HCT116 (cell line): Measurements from ENCODE around the gene PSMD3. TPM values are rescaled to one million over a fixed set of nuclear protein-coding genes. Genes with fewer than 3 reads are reported as not detected.

Source experiments
- ATAC-seq: fragments of 200-7000 bp; cut with Tn5 transposase; 2 replicates; pipeline ENCODE4 v1.9.1; 2020; ENCODE audit warnings: mild to moderate bottlenecking, moderate library complexity
- BruUV-seq: library from RNA; stranded (reverse); fragments of 400-500 nt; replicated peaks from 2 replicates; lab custom pipeline; 2021; lab: Mats Ljungman, UMichigan
- CTCF ChIA-PET: fragments of 300-600 bp; sonication (Branson Sonifier 250); formaldehyde crosslinking; loops from one replicate; lab custom pipeline; 2021; ENCODE audit warnings: antibody characterized with exemption; lab: Charles Lee
- POLR2A ChIA-PET: fragments of 300-600, 350-600 bp; sonication (Branson Sonifier 250); formaldehyde crosslinking; loops from one replicate; lab custom pipeline; 2021; ENCODE audit warnings: antibody characterized with exemption; lab: Charles Lee
- RAD21 ChIA-PET, 2 experiments: fragments of 300-600 bp; sonication (Branson Sonifier 250); formaldehyde crosslinking; loops; one replicate each; lab custom pipeline; 2023; ENCODE audit warnings: low total read pairs in 2 of 2; ENCODE audit not compliant: uncharacterized antibody in 2 of 2, unreplicated experiment in 2 of 2, low non-redundant PET in 1 of 2; lab: Charles Lee
- DNase-seq: peaks from one replicate; pipeline ENCODE4 v3.0.0-alpha.2; 2010; ENCODE audit warnings: low read depth, low spot score
- H2AFZ ChIP-seq: fragments of 200-600 bp; shearing (Covaris generic), sonication (generic); 2 replicates; pipeline ENCODE4 v1.6.1; 2017; ENCODE audit warnings: low read depth, mixed run types, mixed read lengths, antibody characterized with exemption, low read length; ENCODE audit not compliant: poor library complexity, severe bottlenecking
- H3K27ac ChIP-seq: 2 replicates; pipeline ENCODE4 v1.5.1; 2012; ENCODE audit warnings: low read depth, low read length
- H3K27me3 ChIP-seq: fragments of 200-600 bp; sonication (generic); 2 replicates; pipeline ENCODE4 v1.6.1; 2016; ENCODE audit warnings: mixed run types, low read length, mixed read lengths; ENCODE audit not compliant: insufficient read depth
- H3K36me3 ChIP-seq, 2 experiments: fragments of 200-500 bp in 1 of 2; fragments of 200-600 bp in 1 of 2; sonication (Bioruptor generic) in 1 of 2; sonication (generic) in 1 of 2; 2 replicates each; pipeline versions ENCODE4 v1.5.1 to v1.6.1; 2014 to 2016; ENCODE audit warnings: low read length in 2 of 2, inconsistent platforms in 1 of 2, mixed read lengths in 1 of 2, mixed run types in 1 of 2; ENCODE audit not compliant: insufficient read depth in 2 of 2, control insufficient read depth in 1 of 2
- H3K4me1 ChIP-seq, 2 experiments: fragments of 200-600 bp in 1 of 2; sonication (generic) in 1 of 2; 2 replicates each; pipeline versions ENCODE4 v1.5.1 to v1.6.1; 2012 to 2017; ENCODE audit warnings: low read length in 2 of 2, inconsistent platforms in 1 of 2, mild to moderate bottlenecking in 1 of 2, mixed read lengths in 1 of 2, mixed run types in 1 of 2, moderate library complexity in 1 of 2; ENCODE audit not compliant: insufficient read depth in 2 of 2, control insufficient read depth in 1 of 2
- H3K4me2 ChIP-seq: fragments of 200-600 bp; sonication (generic); 2 replicates; pipeline ENCODE4 v1.6.1; 2017; ENCODE audit warnings: mixed run types, low read length, mixed read lengths
- H3K4me3 ChIP-seq, 2 experiments: fragments of 200-600 bp in 1 of 2; sonication (generic) in 1 of 2; replicated peaks in 1 of 2; 2 replicates each; pipeline ENCODE4 v1.5.1; 2011 to 2016; ENCODE audit warnings: low read length in 2 of 2, control low read depth in 1 of 2, low read depth in 1 of 2, mild to moderate bottlenecking in 1 of 2, mixed read lengths in 1 of 2, mixed run types in 1 of 2
- H3K79me2 ChIP-seq: fragments of 200-600 bp; sonication (generic); 2 replicates; pipeline ENCODE4 v1.6.1; 2017; ENCODE audit warnings: mild to moderate bottlenecking, mixed run types, low read length, moderate library complexity, mixed read lengths; ENCODE audit not compliant: insufficient read depth
- H3K9ac ChIP-seq: fragments of 200-600 bp; sonication (generic); 2 replicates; pipeline ENCODE4 v1.6.1; 2016; ENCODE audit warnings: low read length, mixed read lengths
- H3K9me2 ChIP-seq: fragments of 200-600 bp; sonication (generic), shearing (Covaris generic); 2 replicates; pipeline ENCODE4 v1.6.1; 2017; ENCODE audit warnings: mixed run types, mild to moderate bottlenecking, moderate library complexity; ENCODE audit not compliant: insufficient read depth
- H3K9me3 ChIP-seq, 2 experiments: fragments of 200-500 bp in 1 of 2; fragments of 200-600 bp in 1 of 2; sonication (Bioruptor generic) in 1 of 2; sonication (generic) in 1 of 2; 2 replicates each; pipeline ENCODE4 v1.6.1; 2014 to 2017; ENCODE audit warnings: low read length in 2 of 2, mixed read lengths in 2 of 2, inconsistent platforms in 1 of 2, low read depth in 1 of 2, mild to moderate bottlenecking in 1 of 2, mixed run types in 1 of 2, moderate library complexity in 1 of 2; ENCODE audit not compliant: control insufficient read depth in 1 of 2, insufficient read depth in 1 of 2
- H4K20me1 ChIP-seq: fragments of 200-600 bp; sonication (generic), shearing (Covaris generic); 2 replicates; pipeline ENCODE4 v1.6.1; 2017; ENCODE audit warnings: mixed run types, mild to moderate bottlenecking, moderate library complexity; ENCODE audit not compliant: insufficient read depth
- CTCF ChIP-seq, 3 experiments: fragments of 200-600 bp in 1 of 3; sonication (generic) in 1 of 3; IDR thresholded peaks in 2 of 3; conservative IDR thresholded peaks in 1 of 3; 2 replicates each; pipeline ENCODE4 v1.5.1; 2012 to 2017; ENCODE audit warnings: low read depth in 2 of 3, low read length in 2 of 3, antibody characterized with exemption in 1 of 3, borderline replicate concordance in 1 of 3, control low read depth in 1 of 3, mild to moderate bottlenecking in 1 of 3, mixed read lengths in 1 of 3, mixed run types in 1 of 3, moderate library complexity in 1 of 3; ENCODE audit not compliant: insufficient read depth in 1 of 3
- EGR1 ChIP-seq: IDR thresholded peaks from 2 replicates; pipeline ENCODE4 v1.6.1; 2012; ENCODE audit warnings: low read depth
- JUND ChIP-seq: IDR thresholded peaks from 2 replicates; pipeline ENCODE4 v1.6.1; 2012
- MAX ChIP-seq: IDR thresholded peaks from 2 replicates; pipeline ENCODE4 v1.6.1; 2012
- POLR2A ChIP-seq: IDR thresholded peaks from 2 replicates; pipeline ENCODE4 v1.7.0; 2011; ENCODE audit warnings: borderline replicate concordance; ENCODE audit not compliant: insufficient read depth, insufficient read length; ENCODE audit errors: extremely low read depth
- POLR2AphosphoS5 ChIP-seq: IDR thresholded peaks from 2 replicates; pipeline ENCODE4 v1.6.1; 2011; ENCODE audit warnings: mild to moderate bottlenecking, low read depth, low read length, moderate library complexity
- RAD21 ChIP-seq: IDR thresholded peaks from 2 replicates; pipeline ENCODE4 v1.6.1; 2012; ENCODE audit warnings: low read depth, mild to moderate bottlenecking
- SP1 ChIP-seq: IDR thresholded peaks from 2 replicates; pipeline ENCODE4 v1.6.1; 2012; ENCODE audit warnings: low read depth
- SRF ChIP-seq: IDR thresholded peaks from 2 replicates; pipeline ENCODE4 v1.6.1; 2012; ENCODE audit warnings: low read depth
- ZBTB33 ChIP-seq: IDR thresholded peaks from 2 replicates; pipeline ENCODE4 v1.6.1; 2011; ENCODE audit warnings: mild to moderate bottlenecking, low read length, moderate library complexity; ENCODE audit not compliant: insufficient replicate concordance; ENCODE audit errors: extremely low read depth
- ZFX ChIP-seq: fragments of 450-650 bp; IDR thresholded peaks from 2 replicates; pipeline ENCODE4 v1.6.1; 2017
- intact Hi-C: fragments of 100-400 bp; cut with micrococcal nuclease; formaldehyde crosslinking; loops from 2 replicates; pipeline ENCODE4 v1.10.0; 2022
- total RNA-seq: library from RNA; stranded (reverse); gene quantifications from one replicate; pipeline ENCODE4 v1.2.1, GENCODE V29; 2021; ENCODE audit not compliant: unreplicated experiment

The PSMD3 gene
- total RNA-seq, 1 experiment from 2014 or later = 152 TPM

- BruUV-seq = no TSS peak
- DNase-seq (no peak), ATAC-seq (no peak)
- Histone ChIP-seq H3K4me3 (no peak overlapping the region), H3K27ac (no peak overlapping the region), H2AFZ (no peak overlapping the region), H3K9ac (no peak overlapping the region), H3K4me1 (peaks cover 0 to 14% of the 10 kb centered on the region in 2 experiments; a peak in 2 of 4 replicates), H3K9me3 (no peaks in the 10 kb centered on the region), H3K9me2 (no peaks in the 10 kb centered on the region), H4K20me1 (no peaks in the 10 kb centered on the region), H3K27me3 (no peaks in the 10 kb centered on the region), H3K79me2 (no peaks in the 10 kb centered on the region), H3K4me2 (no peak overlapping the region), H3K36me3 (peaks cover 6 to 10% of the 10 kb centered on the region in 2 experiments; a peak in 3 of 4 replicates)
- ChIA-PET POLR2A (no interaction called here), RAD21 (no interaction called here), CTCF (no interaction called here)
- intact Hi-C loops = no loop called here
- TF ChIP-seq SP1 = no peak
- TF ChIP-seq CTCF (IDR thresholded peaks at IDR 0.05 in 2 of 3, conservative IDR thresholded peaks at IDR 0.05 in 1 of 3; ENCODE audit: borderline replicate concordance in 1 of 3, insufficient read depth in 1 of 3, low read depth in 2 of 3, low read length in 2 of 3) = no peak
- TF ChIP-seq, all 23 proteins: peak for 0
These were observed 36.9 kb downstream of the PSMD3 start for GRCh38 chr17:40017422-40018080.

DNA sequence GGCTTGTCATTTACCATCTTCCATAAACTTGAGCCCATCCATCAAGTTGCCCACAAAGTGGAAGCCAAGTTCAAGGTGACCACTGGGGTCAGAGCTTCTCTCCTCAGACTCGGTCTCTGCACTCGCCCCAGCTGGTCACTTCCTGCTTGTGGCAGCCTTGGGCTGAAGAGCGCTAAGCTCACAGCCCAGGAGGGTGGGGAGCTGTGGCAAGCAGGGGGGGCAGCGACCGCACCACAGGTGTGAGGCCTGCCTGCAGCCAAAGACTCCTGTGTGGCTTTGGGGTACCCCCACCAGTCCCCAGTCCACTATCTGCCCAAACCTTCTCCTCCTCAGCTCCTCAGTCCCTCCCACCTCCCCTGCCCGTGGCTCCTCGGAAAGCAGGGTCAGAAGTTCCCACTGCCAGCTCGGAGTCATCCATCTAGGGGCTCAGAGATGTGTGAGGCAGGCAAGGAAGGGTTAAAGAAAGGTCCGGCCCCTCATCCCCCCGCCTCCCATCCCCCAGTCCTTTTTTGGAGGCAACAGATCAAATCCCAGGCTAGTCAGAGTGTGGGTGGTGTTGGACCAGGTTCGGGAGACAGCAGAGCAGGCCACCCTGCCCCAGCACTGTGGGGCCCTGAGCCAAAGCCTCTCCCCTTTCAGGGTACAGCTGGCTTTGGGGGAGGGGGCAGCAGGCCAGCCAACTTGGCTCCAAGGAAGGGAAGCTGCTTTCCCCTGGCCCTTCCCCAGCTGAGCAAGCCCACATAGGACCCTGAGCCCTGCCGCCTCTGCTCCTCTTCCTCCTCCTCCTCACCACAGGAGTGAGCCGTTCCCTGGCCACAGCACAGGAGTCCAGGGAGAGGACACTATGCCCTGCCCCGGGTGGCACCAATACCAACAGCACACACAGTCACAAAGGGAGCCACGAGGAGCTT lies 37.9 kb downstream of the PSMD3 start:
- no TSS peak for BruUV-seq
- POLR2A ChIA-PET = no interaction called here
- H2AFZ ChIP-seq = no peak overlapping the region
- no peaks in the 10 kb centered on the region for H3K9me2 ChIP-seq
- CTCF ChIA-PET = no interaction called here
- H3K27me3 ChIP-seq = no peaks in the 10 kb centered on the region
- H3K79me2 ChIP-seq = no peaks in the 10 kb centered on the region
- H3K9ac ChIP-seq = no peak overlapping the region
- no peak for TF ChIP-seq EGR1
- TF ChIP-seq MAX = no peak
- no peak for TF ChIP-seq POLR2A
- TF ChIP-seq POLR2AphosphoS5 = no peak
- no peak for TF ChIP-seq RAD21
- TF ChIP-seq ZBTB33 = no peak
- TF ChIP-seq ZFX = no peak
- TF ChIP-seq SRF = no peak
- TF ChIP-seq JUND = no peak
- H4K20me1 ChIP-seq = no peaks in the 10 kb centered on the region
- H3K4me3 ChIP-seq = no peak overlapping the region
- H3K9me3 ChIP-seq = no peaks in the 10 kb centered on the region
- no peak for ATAC-seq
- peaks cover 0 to 13% of the 10 kb centered on the region in 2 experiments; a peak in 2 of 4 replicates for H3K4me1 ChIP-seq
- intact Hi-C loops = no loop called here
- peaks cover 6 to 17% of the 10 kb centered on the region in 2 experiments; a peak in 3 of 4 replicates for H3K36me3 ChIP-seq
- no peak overlapping the region for H3K27ac ChIP-seq
- no peak overlapping the region for H3K4me2 ChIP-seq
- no peak for DNase-seq
- RAD21 ChIA-PET = no interaction called here
